ENCODE data around the gene SLC7A7.
"Not testable (repeated sequence)": the region's sequence is repeated elsewhere in the genome, so short reads cannot be mapped to it uniquely, and the experiment has no call there.

SLC7A7 gene

DNA sequence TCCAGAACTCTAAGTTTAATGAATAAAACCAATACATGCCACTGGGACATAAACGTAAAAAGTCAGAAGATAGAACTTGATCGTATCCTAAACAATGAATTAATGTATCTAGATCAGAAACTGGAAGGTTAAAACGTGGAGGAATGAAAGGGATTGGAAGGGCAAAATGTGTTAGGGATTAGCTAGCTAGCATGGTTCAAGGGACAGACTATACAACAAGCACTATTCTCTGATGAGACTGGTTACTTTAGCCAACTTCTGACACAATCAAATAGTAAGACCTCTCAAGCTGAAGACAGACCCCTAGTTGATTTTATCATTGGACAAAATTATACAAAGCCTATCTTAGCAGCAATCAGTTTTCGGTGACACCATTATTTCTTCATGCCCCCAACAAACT lies 67.5 kb downstream of the SLC7A7 start:
- no peaks in the 10 kb centered on the region for H3K36me3 ChIP-seq (ENCODE audit: control insufficient read depth, insufficient read depth, low read length)
- no peak overlapping the region for H3K9ac ChIP-seq (ENCODE audit: low read length)
- H3K27me3 ChIP-seq (ENCODE audit: control insufficient read depth, insufficient read depth, low read length), result no peaks in the 10 kb centered on the region
- no peak overlapping the region for H3K27ac ChIP-seq (ENCODE audit: low read depth, low read length)
- H3K4me1 ChIP-seq (ENCODE audit: control insufficient read depth, insufficient read depth, low read length), result no peaks in the 10 kb centered on the region
- no peak overlapping the region for H3K4me3 ChIP-seq (ENCODE audit: low read length)

- no peak overlapping the region for H3K27ac ChIP-seq (ENCODE audit: low read depth, low read length)
- H3K36me3 ChIP-seq (ENCODE audit: control insufficient read depth, insufficient read depth, low read length), result no peaks in the 10 kb centered on the region
- H3K9ac ChIP-seq (ENCODE audit: low read length), result no peak overlapping the region
- H3K4me1 ChIP-seq (ENCODE audit: control insufficient read depth, insufficient read depth, low read length), result no peaks in the 10 kb centered on the region
- no peaks in the 10 kb centered on the region for H3K27me3 ChIP-seq (ENCODE audit: control insufficient read depth, insufficient read depth, low read length)
- H3K4me3 ChIP-seq (ENCODE audit: low read length), result no peak overlapping the region
Observed at GRCh38 chr14:22740020-22740419, 75.2 kb downstream of the SLC7A7 start.

DNA sequence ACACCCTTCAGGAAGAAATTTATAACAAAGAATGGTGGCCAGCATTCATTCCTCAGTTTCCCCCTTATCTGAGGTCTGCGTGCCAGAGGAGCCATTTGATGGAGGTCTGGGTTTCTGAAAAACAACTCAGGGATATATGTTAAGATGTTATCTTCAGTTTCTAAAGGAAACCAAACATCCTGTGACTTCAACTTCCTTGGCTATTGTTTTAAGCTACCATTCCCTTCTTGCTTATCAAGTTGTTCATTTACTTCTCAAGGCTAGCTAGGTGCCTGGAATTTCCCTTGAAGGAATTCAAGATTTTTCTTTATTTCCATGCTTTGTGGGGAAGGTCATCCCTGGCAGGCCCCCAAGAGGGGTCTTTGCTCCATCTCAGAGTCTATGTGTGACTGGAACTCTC lies 75.8 kb downstream of the SLC7A7 start:
- no peaks in the 10 kb centered on the region for H3K27me3 ChIP-seq (ENCODE audit: control insufficient read depth, insufficient read depth, low read length)
- no peak overlapping the region for H3K9ac ChIP-seq (ENCODE audit: low read length)
- no peaks in the 10 kb centered on the region for H3K36me3 ChIP-seq (ENCODE audit: control insufficient read depth, insufficient read depth, low read length)
- H3K27ac ChIP-seq (ENCODE audit: low read depth, low read length), result no peak overlapping the region
- no peaks in the 10 kb centered on the region for H3K4me1 ChIP-seq (ENCODE audit: control insufficient read depth, insufficient read depth, low read length)
- H3K4me3 ChIP-seq (ENCODE audit: low read length), result no peak overlapping the region

- H3K4me3 ChIP-seq (ENCODE audit: low read length), result no peak overlapping the region
Observed at GRCh38 chr14:22737052-22737451, 78.2 kb downstream of the SLC7A7 start.

GRCh38 chr14:22736384-22736783 lies 78.9 kb downstream of the SLC7A7 start:
- not testable (repeated sequence) for H3K27ac ChIP-seq (ENCODE audit: low read depth, low read length); H3K4me3 ChIP-seq (ENCODE audit: low read length); H3K4me1 ChIP-seq (ENCODE audit: control insufficient read depth, insufficient read depth, low read length); H3K36me3 ChIP-seq (ENCODE audit: control insufficient read depth, insufficient read depth, low read length); H3K27me3 ChIP-seq (ENCODE audit: control insufficient read depth, insufficient read depth, low read length); H3K9ac ChIP-seq (ENCODE audit: low read length)

More at GRCh38 chr14:22737052-22737451, 78.2 kb downstream of the SLC7A7 start:
- Histone ChIP-seq H3K27ac (ENCODE audit: low read depth, low read length) (no peak overlapping the region), H3K36me3 (ENCODE audit: control insufficient read depth, insufficient read depth, low read length) (no peaks in the 10 kb centered on the region), H3K9ac (ENCODE audit: low read length) (no peak overlapping the region), H3K27me3 (ENCODE audit: control insufficient read depth, insufficient read depth, low read length) (no peaks in the 10 kb centered on the region), H3K4me1 (ENCODE audit: control insufficient read depth, insufficient read depth, low read length) (no peaks in the 10 kb centered on the region)

- H3K9ac ChIP-seq (ENCODE audit: low read length), result no peak overlapping the region
- H3K4me1 ChIP-seq (ENCODE audit: control insufficient read depth, insufficient read depth, low read length), result no peaks in the 10 kb centered on the region
- no peak overlapping the region for H3K27ac ChIP-seq (ENCODE audit: low read depth, low read length)
- H3K36me3 ChIP-seq (ENCODE audit: control insufficient read depth, insufficient read depth, low read length), result no peaks in the 10 kb centered on the region
- no peak overlapping the region for H3K4me3 ChIP-seq (ENCODE audit: low read length)
- no peaks in the 10 kb centered on the region for H3K27me3 ChIP-seq (ENCODE audit: control insufficient read depth, insufficient read depth, low read length)
Observed at GRCh38 chr14:22735096-22735495, 80.1 kb downstream of the SLC7A7 start.

GRCh38 chr14:22733829-22734228 lies 81.4 kb downstream of the SLC7A7 start:
- no peaks in the 10 kb centered on the region for H3K4me1 ChIP-seq (ENCODE audit: control insufficient read depth, insufficient read depth, low read length)
- no peak overlapping the region for H3K27ac ChIP-seq (ENCODE audit: low read depth, low read length)
- no peak overlapping the region for H3K9ac ChIP-seq (ENCODE audit: low read length)
- no peaks in the 10 kb centered on the region for H3K27me3 ChIP-seq (ENCODE audit: control insufficient read depth, insufficient read depth, low read length)
- H3K4me3 ChIP-seq (ENCODE audit: low read length), result no peak overlapping the region
- no peaks in the 10 kb centered on the region for H3K36me3 ChIP-seq (ENCODE audit: control insufficient read depth, insufficient read depth, low read length)

DNA sequence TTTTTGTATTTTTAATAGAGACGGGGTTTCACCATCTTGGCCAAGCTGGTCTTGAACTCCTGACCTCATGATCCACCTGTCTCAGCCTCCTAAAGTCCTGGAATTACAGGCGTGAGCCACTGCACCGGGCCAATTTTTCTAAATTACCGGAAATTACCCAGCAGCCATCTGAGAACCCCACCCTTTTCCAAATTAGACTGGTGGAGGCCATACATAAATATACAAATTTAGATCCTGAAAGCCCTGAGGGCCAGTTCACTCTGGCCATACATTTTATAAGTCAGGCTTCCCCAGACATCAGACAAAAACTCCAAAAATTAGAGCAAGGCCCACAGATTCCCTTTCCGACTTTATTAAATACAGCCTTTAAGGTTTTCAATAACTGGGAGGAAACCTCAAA lies 83.2 kb downstream of the SLC7A7 start:
- H3K27me3 ChIP-seq (ENCODE audit: control insufficient read depth, insufficient read depth, low read length); H3K9ac ChIP-seq (ENCODE audit: low read length); H3K36me3 ChIP-seq (ENCODE audit: control insufficient read depth, insufficient read depth, low read length); H3K4me3 ChIP-seq (ENCODE audit: low read length); H3K27ac ChIP-seq (ENCODE audit: low read depth, low read length); H3K4me1 ChIP-seq (ENCODE audit: control insufficient read depth, insufficient read depth, low read length): not testable (repeated sequence)

- H3K9ac ChIP-seq (ENCODE audit: low read length), result no peak overlapping the region
- H3K27ac ChIP-seq (ENCODE audit: low read depth, low read length), result no peak overlapping the region
- H3K4me1 ChIP-seq (ENCODE audit: control insufficient read depth, insufficient read depth, low read length), result no peaks in the 10 kb centered on the region
- H3K4me3 ChIP-seq (ENCODE audit: low read length), result no peak overlapping the region
- no peaks in the 10 kb centered on the region for H3K36me3 ChIP-seq (ENCODE audit: control insufficient read depth, insufficient read depth, low read length)
- no peaks in the 10 kb centered on the region for H3K27me3 ChIP-seq (ENCODE audit: control insufficient read depth, insufficient read depth, low read length)
Observed at GRCh38 chr14:22726012-22726411, 89.2 kb downstream of the SLC7A7 start.

DNA sequence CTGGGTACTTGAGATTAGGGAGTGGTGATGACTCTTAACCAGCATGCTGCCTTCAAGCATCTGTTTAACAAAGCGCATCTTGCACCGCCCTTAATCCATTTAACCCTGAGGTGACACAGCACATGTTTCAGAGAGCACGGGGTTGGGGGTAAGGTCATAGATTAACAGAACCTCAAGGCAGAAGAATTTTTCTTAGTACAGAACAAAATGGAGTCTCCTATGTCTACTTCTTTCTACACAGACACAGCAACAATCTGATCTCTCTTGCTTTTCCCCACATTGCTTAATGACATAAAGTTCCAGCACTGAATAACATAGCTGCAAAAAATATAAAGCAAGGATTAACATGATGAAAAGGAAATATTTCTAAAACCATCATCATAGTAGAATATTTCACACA lies 89.9 kb downstream of the SLC7A7 start:
- not testable (repeated sequence) for H3K36me3 ChIP-seq (ENCODE audit: control insufficient read depth, insufficient read depth, low read length)

DNA sequence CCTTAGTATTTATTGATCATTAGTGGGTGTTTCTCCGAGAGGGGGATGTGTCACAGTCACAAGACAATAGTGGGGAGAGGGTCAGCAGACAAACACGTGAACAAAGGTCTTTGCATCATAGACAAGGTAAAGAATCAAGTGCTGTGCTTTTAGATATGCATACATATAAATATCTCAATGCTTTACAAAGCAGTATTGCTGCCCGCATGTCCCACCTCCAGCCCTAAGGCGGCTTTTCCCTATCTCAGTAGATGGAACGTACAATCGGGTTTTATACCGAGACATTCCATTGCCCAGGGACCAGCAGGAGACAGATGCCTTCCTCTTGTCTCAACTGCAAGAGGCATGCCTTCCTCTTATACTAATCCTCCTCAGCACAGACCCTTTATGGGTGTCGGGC lies 90.4 kb downstream of the SLC7A7 start:
- H3K4me1 ChIP-seq (ENCODE audit: control insufficient read depth, insufficient read depth, low read length); H3K27ac ChIP-seq (ENCODE audit: low read depth, low read length); H3K36me3 ChIP-seq (ENCODE audit: control insufficient read depth, insufficient read depth, low read length); H3K27me3 ChIP-seq (ENCODE audit: control insufficient read depth, insufficient read depth, low read length); H3K9ac ChIP-seq (ENCODE audit: low read length); H3K4me3 ChIP-seq (ENCODE audit: low read length): not testable (repeated sequence)

More for the DNA sequence above, 89.9 kb downstream of the SLC7A7 start:
- H3K4me3 ChIP-seq (ENCODE audit: low read length); H3K9ac ChIP-seq (ENCODE audit: low read length); H3K27me3 ChIP-seq (ENCODE audit: control insufficient read depth, insufficient read depth, low read length); H3K27ac ChIP-seq (ENCODE audit: low read depth, low read length); H3K4me1 ChIP-seq (ENCODE audit: control insufficient read depth, insufficient read depth, low read length): not testable (repeated sequence)

DNA sequence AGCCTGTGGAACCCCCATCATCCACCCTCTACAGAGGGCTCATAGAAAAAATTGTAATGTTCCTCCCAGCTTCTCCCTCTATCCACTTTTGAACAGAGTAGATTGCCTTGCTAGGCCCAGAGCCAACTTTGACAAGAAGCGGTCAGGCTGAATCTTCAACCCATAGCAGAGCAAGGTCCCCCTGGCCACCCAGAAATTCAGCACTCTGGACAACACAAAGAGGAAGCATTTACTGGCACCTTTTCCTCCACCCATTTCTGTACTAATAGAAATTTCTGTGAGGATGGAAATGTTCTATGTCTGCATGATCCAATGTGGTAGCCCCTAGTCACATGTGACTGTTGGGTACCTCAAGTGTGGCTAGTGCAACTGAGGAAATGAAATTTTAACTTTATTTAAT lies 91.4 kb downstream of the SLC7A7 start:
- Histone ChIP-seq H3K27ac (ENCODE audit: low read depth, low read length) (no peak overlapping the region), H3K27me3 (ENCODE audit: control insufficient read depth, insufficient read depth, low read length) (no peaks in the 10 kb centered on the region), H3K4me1 (ENCODE audit: control insufficient read depth, insufficient read depth, low read length) (no peaks in the 10 kb centered on the region), H3K36me3 (ENCODE audit: control insufficient read depth, insufficient read depth, low read length) (no peaks in the 10 kb centered on the region), H3K4me3 (ENCODE audit: low read length) (no peak overlapping the region), H3K9ac (ENCODE audit: low read length) (no peak overlapping the region)
